Measurements from ENCODE around the gene LMBR1L. TPM values are rescaled to one million over a fixed set of nuclear protein-coding genes. Genes with fewer than 3 reads are reported as not detected.

LMBR1L gene
- total and polyA plus RNA-seq, 8 donors = 39.9 to 102 (median 87.6) TPM

- no peak for TF ChIP-seq CTCF (IDR thresholded peaks at IDR 0.05)
- ATAC-seq (no peak), DNase-seq (no peak)
- intact Hi-C loops (cut with DNase I) = loop anchor here in 1 of 2 donors (5.0 to 10.0 kb wide), 2 partner anchors 33 to 146 kb away; no protein-coding TSS in a partner anchor
- H3K27ac ChIP-seq = no peak overlapping the region
- H3K4me3 ChIP-seq = no peak overlapping the region
- peaks cover 50 to 58% of the 10 kb centered on the region in 2 donors for H3K27me3 ChIP-seq
- H3K9me3 ChIP-seq = no peaks in the 10 kb centered on the region
- H3K36me3 ChIP-seq = no peaks in the 10 kb centered on the region
- H3K4me1 ChIP-seq = peaks cover 16 to 62% of the 10 kb centered on the region in 2 donors
Measured at GRCh38 chr12:49088932-49089330, 21.7 kb downstream of the LMBR1L start.

DNA sequence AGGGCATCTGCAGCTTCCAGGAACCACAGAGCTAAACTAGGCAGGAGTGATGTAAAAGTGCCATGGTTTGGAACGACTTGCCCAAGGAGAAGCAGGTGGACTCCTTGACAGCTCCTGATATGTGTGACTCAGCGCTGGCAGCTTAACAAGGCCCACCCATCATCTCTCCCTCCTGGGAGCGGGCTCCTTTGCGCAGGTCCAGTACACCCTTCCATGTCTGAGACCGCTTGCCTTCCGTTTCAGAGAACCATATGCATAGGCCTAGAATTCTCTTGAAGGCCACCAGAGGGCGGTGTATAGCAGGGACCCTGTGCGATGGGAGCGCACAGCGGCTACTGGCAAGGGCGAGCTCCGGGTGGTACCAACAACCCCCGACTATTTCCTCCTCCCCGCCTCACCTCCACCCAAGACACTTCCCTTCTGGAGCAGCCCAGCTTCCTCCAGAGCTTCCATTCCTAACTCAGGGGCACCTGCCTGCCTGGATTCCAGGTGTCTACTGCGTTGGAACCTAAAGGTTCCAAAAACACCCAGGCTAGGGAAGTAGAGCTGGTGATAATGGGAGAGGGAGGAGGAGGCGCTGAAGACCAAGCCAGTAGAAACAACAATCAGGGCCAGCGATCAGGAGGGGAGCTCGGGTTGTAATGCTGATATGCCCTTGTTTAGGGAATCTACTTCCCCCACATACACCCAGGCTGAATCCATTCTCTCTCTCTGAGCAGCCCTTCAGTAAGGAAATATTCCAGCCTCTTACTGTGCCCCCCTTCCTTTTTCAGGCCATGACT is 22.3 kb downstream of the LMBR1L start:
- peak; percentile 77 to 91 (median 84) for DNase-seq
- Histone ChIP-seq H3K4me1 (peaks cover 13 to 56% of the 10 kb centered on the region in 2 donors), H3K9me3 (no peaks in the 10 kb centered on the region), H3K27ac (no peak overlapping the region), H3K36me3 (no peaks in the 10 kb centered on the region), H3K27me3 (peaks cover 44 to 52% of the 10 kb centered on the region in 2 donors), H3K4me3 (no peak overlapping the region)
- ATAC-seq = peak; percentile 97
- intact Hi-C loops (cut with DNase I) = loop anchor here in 1 of 2 donors (5.0 to 10.0 kb wide), 2 partner anchors 34 to 146 kb away; no protein-coding TSS in a partner anchor
- peak; percentile 91 to 93 for TF ChIP-seq CTCF (IDR thresholded peaks at IDR 0.05)

GRCh38 chr12:49086116-49086515 is 24.5 kb downstream of the LMBR1L start:
- no peak for TF ChIP-seq CTCF (IDR thresholded peaks at IDR 0.05)
- ATAC-seq (no peak), DNase-seq (no peak)
- H3K27ac ChIP-seq = no peak overlapping the region
- no peaks in the 10 kb centered on the region for H3K36me3 ChIP-seq
- H3K4me3 ChIP-seq = no peak overlapping the region
- no peaks in the 10 kb centered on the region for H3K9me3 ChIP-seq
- H3K27me3 ChIP-seq = peaks cover 22 to 30% of the 10 kb centered on the region in 2 donors
- H3K4me1 ChIP-seq = peaks cover 9 to 34% of the 10 kb centered on the region in 2 donors
- intact Hi-C loops (cut with DNase I) = loop anchor here in 1 of 2 donors (5.0 to 10.0 kb wide), 2 partner anchors 36 to 149 kb away; no protein-coding TSS in a partner anchor

DNA sequence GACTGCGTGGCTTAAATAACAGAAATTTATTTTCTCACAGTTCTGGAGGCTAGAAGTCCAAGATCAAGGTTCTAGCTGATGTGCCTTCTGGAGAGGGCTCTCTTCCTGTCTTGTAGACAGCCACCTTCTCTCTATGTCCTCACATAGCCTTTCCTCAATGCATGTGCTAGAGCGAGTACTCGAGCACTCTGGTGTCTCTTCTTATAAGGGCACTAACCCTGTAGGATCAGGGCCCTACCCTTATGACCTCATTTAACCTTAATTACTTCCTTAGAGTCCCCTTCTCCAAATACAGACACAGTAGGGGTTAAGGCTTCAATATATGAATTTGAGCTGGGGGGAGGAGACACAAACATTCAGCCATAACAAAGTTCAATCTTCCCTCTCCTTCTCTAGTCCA is 26.2 kb downstream of the LMBR1L start:
- Histone ChIP-seq H3K36me3 (no peaks in the 10 kb centered on the region), H3K27ac (no peak overlapping the region), H3K27me3 (peaks cover 7 to 13% of the 10 kb centered on the region in 2 donors), H3K9me3 (no peaks in the 10 kb centered on the region), H3K4me1 (peaks cover 0 to 17% of the 10 kb centered on the region in 2 donors), H3K4me3 (no peak overlapping the region)
- intact Hi-C loops (cut with DNase I) = loop anchor here in 1 of 2 donors (10.0 kb wide), 1 partner anchor 150 kb away; no protein-coding TSS in a partner anchor
- DNase-seq (no peak), ATAC-seq (no peak)
- TF ChIP-seq CTCF (IDR thresholded peaks at IDR 0.05) = no peak

- no peaks in the 10 kb centered on the region for H3K4me1 ChIP-seq
- no peak for TF ChIP-seq CTCF (IDR thresholded peaks at IDR 0.05)
- H3K36me3 ChIP-seq = no peaks in the 10 kb centered on the region
- ATAC-seq = no peak
- H3K27me3 ChIP-seq = no peaks in the 10 kb centered on the region
- H3K4me3 ChIP-seq = no peak overlapping the region
- no peak overlapping the region for H3K27ac ChIP-seq
- intact Hi-C loops (cut with DNase I) = loop anchor here in 1 of 2 donors (10.0 kb wide), 1 partner anchor 155 kb away; no protein-coding TSS in a partner anchor
- no peaks in the 10 kb centered on the region for H3K9me3 ChIP-seq
- no peak for DNase-seq
Measured at GRCh38 chr12:49079793-49080192, 30.9 kb downstream of the LMBR1L start.
